Gastroesophageal sphincter (tissue), 4 donors: ENCODE results near the gene MIPEP. TPM values are rescaled to one million over a fixed set of nuclear protein-coding genes. Genes with fewer than 3 reads are reported as not detected.

Experiments used
- ATAC-seq: fragments of 150-250 bp; one replicate; pipeline ENCODE4 v1.9.1; 2016; ENCODE audit warnings: mild to moderate bottlenecking, moderate library complexity
- H3K27ac ChIP-seq, 4 donors: fragments of 200-600 bp; sonication (generic) in 3 of 4; 1 replicate in 3 of 4; 2 replicates in 1 of 4; pipeline ENCODE4 v1.5.1; 2016 to 2019
- H3K27me3 ChIP-seq: fragments of 200-600 bp; sonication (generic); one replicate; pipeline ENCODE4 v1.5.1; 2019
- H3K36me3 ChIP-seq, 2 donors: fragments of 200-600 bp; sonication (generic); one replicate each; pipeline ENCODE4 v1.5.1; 2019; ENCODE audit warnings: control low read depth in 1 of 2
- H3K4me1 ChIP-seq, 3 donors: fragments of 200-600 bp; sonication (generic); 1 replicate in 2 of 3; 2 replicates in 1 of 3; pipeline ENCODE4 v1.5.1; 2016 to 2019; ENCODE audit warnings: control low read depth in 2 of 3
- H3K4me3 ChIP-seq, 2 donors: fragments of 200-600 bp; sonication (generic); one replicate each; pipeline ENCODE4 v1.5.1; 2019; ENCODE audit warnings: mild to moderate bottlenecking in 1 of 2, moderate library complexity in 1 of 2
- H3K9me3 ChIP-seq, 3 donors: fragments of 200-600 bp; sonication (generic); one replicate each; pipeline ENCODE4 v1.5.1; 2017 to 2019; ENCODE audit warnings: control low read depth in 2 of 3
- CTCF ChIP-seq, 4 experiments: fragments of 200-600 bp in 2 of 4; fragments of 450-650 bp in 2 of 4; sonication (generic) in 1 of 4; IDR thresholded peaks; one replicate each; pipeline ENCODE4 v1.5.1; 2017 to 2019; ENCODE audit warnings: antibody characterized with exemption in 4 of 4, mild to moderate bottlenecking in 2 of 4, moderate library complexity in 2 of 4
- EP300 ChIP-seq: sonication (generic); formaldehyde crosslinking; IDR thresholded peaks from one replicate; pipeline ENCODE4 v1.6.1; 2017; ENCODE audit warnings: antibody characterized with exemption, mild to moderate bottlenecking
- POLR2A ChIP-seq, 2 donors: fragments of 450-650 bp; IDR thresholded peaks; one replicate each; pipeline ENCODE4 v1.6.1; 2017; ENCODE audit warnings: antibody characterized with exemption in 2 of 2, mild to moderate bottlenecking in 2 of 2, moderate library complexity in 1 of 2
- POLR2AphosphoS5 ChIP-seq: sonication (generic); formaldehyde crosslinking; IDR thresholded peaks from one replicate; pipeline ENCODE4 v1.6.1; 2017; ENCODE audit warnings: antibody characterized with exemption
- WGBS, 2 donors: methylation state at CpG; one replicate each; pipeline ENCODE4 v1.1.5; 2018; ENCODE audit warnings: low coverage in 1 of 2; 5-methylcytosine and 5-hydroxymethylcytosine counted together
- total RNA-seq, 4 donors: library from RNA; depleted of rRNA; stranded (reverse); fragments of >200 nt; gene quantifications; one replicate each; pipeline ENCODE4 v1.1.0, GENCODE V29; 2016

The MIPEP gene
- total RNA-seq, 4 donors from 2014 or later, result 12.4 to 27.4 (median 20.3) TPM

GRCh38 chr13:23922005-23922932, 33.1 kb upstream of the MIPEP start:
- Histone ChIP-seq H3K4me3 (no peak overlapping the region), H3K27ac (no peak overlapping the region), H3K9me3 (no peaks in the 10 kb centered on the region), H3K27me3 (no peaks in the 10 kb centered on the region), H3K36me3 (no peaks in the 10 kb centered on the region), H3K4me1 (no peaks in the 10 kb centered on the region)
- 67 to 73% methylated on average over 5 of the region's 5 CpGs for WGBS, 2 donors
- ATAC-seq, result no peak
- no peak for TF ChIP-seq POLR2A (IDR thresholded peaks at IDR 0.05)
- no peak for TF ChIP-seq EP300
- TF ChIP-seq CTCF (IDR thresholded peaks at IDR 0.05), result no peak
- TF ChIP-seq POLR2AphosphoS5, result no peak

- Histone ChIP-seq H3K4me3 (no peak overlapping the region), H3K27me3 (peaks cover 7% of the 10 kb centered on the region), H3K4me1 (no peaks in the 10 kb centered on the region), H3K36me3 (no peaks in the 10 kb centered on the region), H3K27ac (no peak overlapping the region), H3K9me3 (no peaks in the 10 kb centered on the region)
- TF ChIP-seq POLR2A (IDR thresholded peaks at IDR 0.05) (no peak), CTCF (IDR thresholded peaks at IDR 0.05) (peak; percentile 33 to 55 (median 50)), POLR2AphosphoS5 (no peak)
- WGBS, 2 donors, result 6 to 8% methylated on average over 2 of the region's 2 CpGs
- no peak for ATAC-seq
These were observed 32.3 kb upstream of the MIPEP start for GRCh38 chr13:23921451-23921888.

GRCh38 chr13:23919006-23919405, 29.8 kb upstream of the MIPEP start:
- peaks cover 22% of the 10 kb centered on the region for H3K27me3 ChIP-seq
- TF ChIP-seq EP300 (no peak), CTCF (IDR thresholded peaks at IDR 0.05) (no peak)
- H3K9me3 ChIP-seq, result no peaks in the 10 kb centered on the region
- no peak overlapping the region for H3K27ac ChIP-seq
- H3K4me3 ChIP-seq, result no peak overlapping the region
- H3K36me3 ChIP-seq, result no peaks in the 10 kb centered on the region
- H3K4me1 ChIP-seq, result no peaks in the 10 kb centered on the region
- 60 to 83% methylated on average over 1 of the region's 1 CpG for WGBS, 2 donors
- ATAC-seq, result no peak

- 65 to 82% methylated on average over 2 of the region's 2 CpGs for WGBS, 2 donors
- TF ChIP-seq EP300, result no peak
- TF ChIP-seq POLR2AphosphoS5, result no peak
- no peak for TF ChIP-seq POLR2A (IDR thresholded peaks at IDR 0.05)
- TF ChIP-seq CTCF (IDR thresholded peaks at IDR 0.05), result no peak
- Histone ChIP-seq H3K4me1 (no peaks in the 10 kb centered on the region), H3K9me3 (no peaks in the 10 kb centered on the region), H3K36me3 (no peaks in the 10 kb centered on the region), H3K27me3 (peaks cover 22% of the 10 kb centered on the region), H3K4me3 (no peak overlapping the region), H3K27ac (no peak overlapping the region)
- no peak for ATAC-seq
These were observed 29.0 kb upstream of the MIPEP start for GRCh38 chr13:23918208-23918607.

GRCh38 chr13:23915308-23915707, 26.1 kb upstream of the MIPEP start:
- no peak for ATAC-seq
- H3K9me3 ChIP-seq, result no peaks in the 10 kb centered on the region
- TF ChIP-seq POLR2A (IDR thresholded peaks at IDR 0.05) (no peak), CTCF (IDR thresholded peaks at IDR 0.05) (no peak), EP300 (no peak), POLR2AphosphoS5 (no peak)
- WGBS, 2 donors, result 80 to 97% methylated on average over 1 to 3 of the region's 3 CpGs
- peaks cover 22% of the 10 kb centered on the region for H3K27me3 ChIP-seq
- H3K36me3 ChIP-seq, result no peaks in the 10 kb centered on the region
- H3K4me1 ChIP-seq, result no peaks in the 10 kb centered on the region
- H3K27ac ChIP-seq, result no peak overlapping the region
- H3K4me3 ChIP-seq, result no peak overlapping the region
